HuH-7.5 (cell line): ENCODE measurements around the gene SMIM3.
A peak's percentile ranks its signal among the peaks of the same experiment; 100 is the strongest.
"Not testable (repeated sequence)": the region's sequence is repeated elsewhere in the genome, so short reads cannot be mapped to it uniquely, and the experiment has no call there.

Experiments used
- DNase-seq: peaks from one replicate; pipeline ENCODE4 v3.0.0; 2011; ENCODE audit warnings: low spot score

Gene SMIM3

GRCh38 chr5:150794927-150795326, 16.4 kb downstream of the SMIM3 start:
- DNase-seq: no peak

DNA sequence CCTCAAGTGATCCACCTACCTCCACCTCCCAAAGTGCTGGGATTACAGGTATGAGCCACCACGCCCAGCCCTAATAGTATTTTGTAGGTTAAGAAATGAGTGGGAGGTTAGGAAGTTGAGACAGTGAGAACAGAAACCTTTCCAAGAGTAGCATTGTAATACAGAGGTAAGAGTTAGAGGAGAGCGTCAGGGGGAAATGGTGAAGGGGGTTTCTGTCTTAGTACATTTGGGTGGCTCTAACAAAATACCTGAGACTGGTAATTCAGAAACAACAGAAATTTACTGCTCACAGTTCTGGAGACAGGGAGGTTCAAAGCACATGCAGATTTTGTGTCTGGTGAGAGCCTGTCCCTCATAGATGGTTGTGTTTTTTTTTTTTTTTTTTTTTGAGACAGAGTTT, 18.8 kb downstream of the SMIM3 start:
- DNase-seq: no peak

- DNase-seq: peak; percentile 30
Measured at GRCh38 chr5:150801117-150801927, 22.8 kb downstream of the SMIM3 start.

DNA sequence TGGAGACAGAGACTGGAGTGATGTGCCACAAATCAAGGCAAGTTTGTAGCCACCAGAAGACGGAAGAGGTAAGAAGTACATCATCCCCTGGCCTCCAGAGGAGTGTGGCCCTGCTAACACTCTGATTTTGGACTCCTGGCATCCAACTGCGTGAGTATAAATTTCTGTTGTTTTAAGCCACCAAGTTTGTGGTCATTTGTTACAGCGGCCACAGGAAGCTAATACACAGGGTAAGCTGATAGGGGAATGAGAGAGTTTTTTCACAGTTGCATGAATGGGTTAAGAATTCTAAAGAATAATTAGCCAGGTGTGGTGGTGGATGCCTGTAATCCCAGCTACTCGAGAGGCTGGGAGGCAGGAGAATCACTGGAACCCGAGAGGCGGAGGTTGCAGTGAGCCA, 25.8 kb downstream of the SMIM3 start:
- no peak for DNase-seq

GRCh38 chr5:150809363-150809762, 30.8 kb downstream of the SMIM3 start:
- DNase-seq: no peak

GRCh38 chr5:150815010-150815409, 36.5 kb downstream of the SMIM3 start:
- DNase-seq: no peak

DNA sequence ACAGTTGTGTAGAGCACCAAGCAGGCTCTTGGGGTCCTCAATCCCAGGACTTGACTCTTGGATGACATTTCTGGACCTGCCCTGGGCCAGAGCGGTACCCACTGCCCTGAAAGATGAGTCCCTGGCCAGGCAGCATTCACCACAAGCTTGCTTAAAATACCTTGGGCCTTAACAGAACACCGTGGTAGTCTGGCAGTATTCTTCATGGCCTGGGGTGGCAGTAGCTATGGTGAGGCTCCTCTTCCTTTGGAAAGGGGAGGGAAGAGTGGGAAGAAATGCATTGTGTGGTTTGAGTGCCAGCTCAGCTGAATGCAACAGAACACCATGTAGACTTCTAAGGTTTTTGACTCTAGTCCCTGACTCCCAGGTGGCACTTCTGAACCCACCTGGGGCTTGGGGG, 38.4 kb downstream of the SMIM3 start:
- DNase-seq: no peak

GRCh38 chr5:150829744-150830143, 51.2 kb downstream of the SMIM3 start:
- DNase-seq: no peak

DNA sequence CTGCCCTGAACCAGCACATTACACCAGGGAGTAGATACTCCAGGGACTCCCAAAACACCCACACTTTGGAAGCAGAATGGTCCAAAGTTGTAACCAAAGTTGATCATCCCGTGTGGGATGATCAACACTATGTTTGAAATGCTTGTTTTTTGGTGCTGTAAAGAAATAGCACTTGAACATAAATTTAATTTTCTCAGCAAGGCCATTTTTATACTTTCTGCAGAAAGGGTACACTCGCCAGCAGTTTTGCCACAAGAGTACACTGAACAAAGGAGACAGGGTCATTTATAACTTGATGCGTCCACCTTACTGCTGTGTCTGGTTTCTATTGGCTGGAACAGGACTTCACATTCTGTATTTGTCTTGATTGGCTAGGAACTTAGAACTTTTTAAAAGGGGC, 53.3 kb downstream of the SMIM3 start:
- not testable (repeated sequence) for DNase-seq

- DNase-seq: no peak
Measured at GRCh38 chr5:150836064-150836463, 57.5 kb downstream of the SMIM3 start.

DNA sequence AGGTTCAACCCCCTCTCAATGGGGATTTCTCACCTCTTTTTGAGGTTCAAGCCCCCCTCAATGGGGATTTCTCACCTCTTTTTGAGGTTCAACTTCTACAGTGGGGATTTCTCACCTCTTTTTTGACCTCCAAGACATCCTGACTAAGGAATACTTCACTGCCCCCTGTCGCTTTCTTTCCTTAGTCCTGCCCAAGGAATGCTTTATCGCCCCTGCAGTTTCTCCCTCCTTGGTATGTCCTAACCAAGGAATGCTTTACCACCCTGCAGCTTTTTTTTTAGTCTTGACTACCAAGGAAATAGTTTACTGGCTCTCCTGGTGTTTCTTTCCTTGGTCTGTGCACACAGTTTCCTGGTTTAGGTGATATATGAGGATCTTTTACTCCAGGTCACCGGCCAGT, 58.1 kb downstream of the SMIM3 start:
- DNase-seq: no peak

- DNase-seq: not testable (repeated sequence)
Measured at GRCh38 chr5:150845185-150845859, 66.8 kb downstream of the SMIM3 start.

DNA sequence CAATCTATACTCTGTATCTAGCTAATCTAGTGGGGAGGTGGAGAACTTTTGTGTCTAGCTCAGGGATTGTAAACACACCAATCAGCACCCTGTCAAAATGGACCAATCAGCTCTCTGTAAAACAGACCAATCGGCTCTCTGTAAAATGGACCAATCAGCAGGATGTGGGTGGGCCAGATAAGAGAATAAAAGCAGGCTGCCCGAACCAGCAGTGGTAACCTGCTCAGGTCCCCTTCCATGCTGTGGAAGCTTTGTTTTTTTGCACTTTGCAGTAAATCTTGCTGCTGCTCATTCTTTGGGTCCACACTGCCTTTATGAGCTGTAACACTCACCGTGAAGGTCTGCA, 67.7 kb downstream of the SMIM3 start, which contains the start of gene IRGM:
IRGM (plus strand) TSS at position 214 of the 346 bp plus-strand sequence. CDS start 1,603 bp downstream, outside the sequence.
- not testable (repeated sequence) for DNase-seq
